ENCODE results near the gene VGLL4.

Gene VGLL4

DNA sequence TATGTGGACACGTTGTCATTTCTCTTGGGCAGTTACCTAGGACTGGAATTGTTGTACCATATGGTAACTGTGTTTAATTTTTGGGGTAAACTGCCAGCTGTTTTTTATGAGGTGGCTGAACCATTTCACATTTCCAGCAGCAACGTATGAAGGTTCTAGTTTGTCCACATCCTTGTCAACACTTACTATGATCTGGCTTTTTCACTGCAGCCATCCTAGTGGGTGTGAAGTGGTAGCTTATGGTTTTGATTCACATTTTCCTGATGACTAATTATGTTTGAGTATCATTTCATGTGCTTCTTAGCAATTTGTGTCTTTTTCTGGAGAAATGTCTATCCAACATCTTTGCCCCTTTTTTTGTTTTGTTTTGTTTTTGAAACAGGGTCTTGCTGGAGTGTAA lies 96.2 kb downstream of the VGLL4 start:
- Histone ChIP-seq H3K9ac (no peak overlapping the region), H3K27me3 (ENCODE audit: insufficient read depth, low read depth) (no peaks in the 10 kb centered on the region), H3K79me2 (ENCODE audit: insufficient read depth, low read depth) (no peaks in the 10 kb centered on the region), H3K4me1 (ENCODE audit: low read depth, poor library complexity, severe bottlenecking) (no peaks in the 10 kb centered on the region), H4K20me1 (ENCODE audit: insufficient read depth) (no peaks in the 10 kb centered on the region), H2AFZ (ENCODE audit: low read depth) (no peak overlapping the region), H3K4me3 (IDR thresholded peaks at IDR 0.05; ENCODE audit: insufficient read depth, low read depth, low read length) (no peak overlapping the region), H3K36me3 (ENCODE audit: insufficient read depth) (no peaks in the 10 kb centered on the region), H3K4me2 (no peak overlapping the region), H3K27ac (no peak overlapping the region)
- TF ChIP-seq, protein P1, sequence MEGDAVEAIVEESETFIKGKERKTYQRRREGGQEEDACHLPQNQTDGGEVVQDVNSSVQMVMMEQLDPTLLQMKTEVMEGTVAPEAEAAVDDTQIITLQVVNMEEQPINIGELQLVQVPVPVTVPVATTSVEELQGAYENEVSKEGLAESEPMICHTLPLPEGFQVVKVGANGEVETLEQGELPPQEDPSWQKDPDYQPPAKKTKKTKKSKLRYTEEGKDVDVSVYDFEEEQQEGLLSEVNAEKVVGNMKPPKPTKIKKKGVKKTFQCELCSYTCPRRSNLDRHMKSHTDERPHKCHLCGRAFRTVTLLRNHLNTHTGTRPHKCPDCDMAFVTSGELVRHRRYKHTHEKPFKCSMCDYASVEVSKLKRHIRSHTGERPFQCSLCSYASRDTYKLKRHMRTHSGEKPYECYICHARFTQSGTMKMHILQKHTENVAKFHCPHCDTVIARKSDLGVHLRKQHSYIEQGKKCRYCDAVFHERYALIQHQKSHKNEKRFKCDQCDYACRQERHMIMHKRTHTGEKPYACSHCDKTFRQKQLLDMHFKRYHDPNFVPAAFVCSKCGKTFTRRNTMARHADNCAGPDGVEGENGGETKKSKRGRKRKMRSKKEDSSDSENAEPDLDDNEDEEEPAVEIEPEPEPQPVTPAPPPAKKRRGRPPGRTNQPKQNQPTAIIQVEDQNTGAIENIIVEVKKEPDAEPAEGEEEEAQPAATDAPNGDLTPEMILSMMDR (conservative IDR thresholded peaks at IDR 0.05; ENCODE audit: low read depth, low read length): no peak

DNA sequence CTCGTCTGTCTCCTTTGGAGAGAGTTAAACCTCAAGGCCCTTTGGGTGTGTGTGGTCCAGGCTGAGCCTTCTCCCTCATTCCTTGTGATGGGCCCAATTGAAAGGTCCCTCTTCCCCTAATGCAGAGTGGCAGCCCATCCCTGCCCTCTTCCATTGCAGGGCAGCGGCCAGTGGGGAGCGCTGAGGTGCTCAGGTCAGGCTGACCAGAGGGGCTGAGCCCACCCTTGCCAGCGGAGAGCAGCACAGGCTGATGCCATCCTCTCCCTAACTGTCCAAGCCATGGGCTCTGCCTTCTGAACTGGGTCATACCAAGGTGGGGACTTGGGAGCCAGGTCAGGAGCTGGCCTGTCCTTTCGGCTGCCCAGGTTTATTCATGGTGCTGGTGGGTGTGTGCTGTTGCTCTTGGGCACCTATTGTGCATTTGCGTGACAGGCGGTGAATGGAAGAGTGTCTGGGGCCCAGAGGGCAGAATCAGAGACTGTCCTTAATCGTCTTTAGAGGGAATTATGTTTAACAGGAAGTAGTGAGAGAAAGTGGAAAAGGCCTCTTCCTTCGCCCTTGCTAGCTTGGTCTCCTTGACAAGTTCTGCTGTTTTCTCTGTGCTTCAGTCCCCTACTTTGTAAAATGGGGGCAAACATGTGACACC lies 96.9 kb downstream of the VGLL4 start:
- no peak overlapping the region for H3K27ac ChIP-seq
- H3K4me1 ChIP-seq (ENCODE audit: low read depth, poor library complexity, severe bottlenecking): no peaks in the 10 kb centered on the region
- no peak overlapping the region for H2AFZ ChIP-seq (ENCODE audit: low read depth)
- TF ChIP-seq, protein P1 (conservative IDR thresholded peaks at IDR 0.05; ENCODE audit: low read depth, low read length): no peak
- H3K4me2 ChIP-seq: no peak overlapping the region
- H3K27me3 ChIP-seq (ENCODE audit: insufficient read depth, low read depth): no peaks in the 10 kb centered on the region
- no peak overlapping the region for H3K9ac ChIP-seq
- no peaks in the 10 kb centered on the region for H3K79me2 ChIP-seq (ENCODE audit: insufficient read depth, low read depth)
- H4K20me1 ChIP-seq (ENCODE audit: insufficient read depth): no peaks in the 10 kb centered on the region
- H3K36me3 ChIP-seq (ENCODE audit: insufficient read depth): no peaks in the 10 kb centered on the region
- H3K4me3 ChIP-seq (IDR thresholded peaks at IDR 0.05; ENCODE audit: insufficient read depth, low read depth, low read length): no peak overlapping the region

DNA sequence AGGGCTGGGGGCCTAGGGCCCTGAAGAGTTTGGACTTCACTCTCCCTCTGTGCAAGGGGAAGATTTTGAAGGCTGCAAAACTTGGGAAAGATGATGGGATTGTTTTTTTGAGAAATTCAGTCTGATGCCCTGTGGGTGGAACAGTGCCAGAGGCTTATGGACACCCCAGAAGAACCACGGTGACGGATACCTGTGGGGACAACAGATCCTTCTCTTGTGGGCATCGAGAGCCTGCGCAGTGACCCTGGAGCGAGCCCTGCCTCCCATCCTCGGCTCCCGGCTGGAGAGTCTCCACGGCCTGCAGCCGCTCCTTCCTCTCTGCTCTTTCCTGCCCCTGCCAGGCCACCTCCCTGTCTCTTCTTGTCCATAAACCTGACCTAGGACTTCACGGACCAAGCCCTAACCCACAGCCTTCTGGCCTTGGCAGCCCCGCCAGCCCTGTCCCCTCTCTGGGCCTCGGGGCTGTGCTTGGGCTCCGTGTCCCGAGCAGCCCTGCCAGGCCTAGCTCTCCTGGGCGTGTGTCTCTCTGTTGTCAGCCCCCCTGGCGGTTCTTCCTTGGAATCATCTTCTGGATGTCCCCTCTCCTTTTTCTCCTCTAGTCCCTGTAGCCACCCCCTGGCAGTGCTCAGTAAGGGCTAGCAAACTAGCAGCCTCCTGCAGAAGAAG lies 98.4 kb downstream of the VGLL4 start:
- Histone ChIP-seq H3K4me1 (ENCODE audit: low read depth, poor library complexity, severe bottlenecking) (no peaks in the 10 kb centered on the region), H3K27ac (no peak overlapping the region), H3K27me3 (ENCODE audit: insufficient read depth, low read depth) (no peaks in the 10 kb centered on the region), H3K36me3 (ENCODE audit: insufficient read depth) (no peaks in the 10 kb centered on the region), H2AFZ (ENCODE audit: low read depth) (no peak overlapping the region), H3K9ac (no peak overlapping the region), H3K79me2 (ENCODE audit: insufficient read depth, low read depth) (no peaks in the 10 kb centered on the region), H3K4me2 (no peak overlapping the region), H3K4me3 (IDR thresholded peaks at IDR 0.05; ENCODE audit: insufficient read depth, low read depth, low read length) (no peak overlapping the region), H4K20me1 (ENCODE audit: insufficient read depth) (no peaks in the 10 kb centered on the region)
- TF ChIP-seq, protein P1 (conservative IDR thresholded peaks at IDR 0.05; ENCODE audit: low read depth, low read length): no peak

DNA sequence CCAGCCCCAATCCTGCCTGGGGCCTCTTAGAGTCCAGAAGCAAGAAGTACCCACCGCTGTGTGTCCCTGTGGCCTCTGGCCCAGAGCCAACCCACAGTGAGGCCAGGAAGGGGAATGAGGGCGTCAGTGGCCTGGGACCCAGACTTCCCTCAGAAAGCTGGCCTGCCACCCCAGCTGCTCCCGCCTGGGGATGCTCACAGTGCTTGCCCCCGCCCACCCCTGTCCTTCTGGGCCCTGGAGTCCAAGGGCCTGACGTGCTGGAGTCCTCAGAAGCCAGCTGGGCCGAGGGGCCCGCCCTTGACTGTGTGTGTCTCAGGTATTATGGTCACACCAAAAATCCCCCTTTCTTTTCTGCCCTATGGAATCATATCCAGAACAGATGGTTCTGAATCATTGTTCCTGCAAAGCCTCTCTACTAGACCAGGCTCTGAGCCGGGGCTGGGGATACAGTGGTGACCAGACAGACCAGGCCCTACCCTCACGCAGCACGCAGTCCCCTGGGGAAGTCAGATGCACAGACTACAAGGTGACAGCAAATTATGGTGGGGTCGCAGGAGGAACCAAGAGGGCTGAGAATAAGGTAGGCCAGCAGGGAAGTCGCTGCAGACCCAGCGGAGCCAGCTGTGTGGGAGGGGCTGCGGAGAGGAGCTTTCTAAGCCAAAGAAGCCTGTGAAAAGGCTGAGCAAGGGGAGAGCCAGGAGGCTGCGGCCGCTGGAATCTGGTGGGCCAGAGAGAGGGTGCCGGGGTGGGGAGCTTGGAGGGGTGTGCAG lies 99.1 kb downstream of the VGLL4 start:
- H3K79me2 ChIP-seq (ENCODE audit: insufficient read depth, low read depth): no peaks in the 10 kb centered on the region
- no peaks in the 10 kb centered on the region for H3K4me1 ChIP-seq (ENCODE audit: low read depth, poor library complexity, severe bottlenecking)
- no peak overlapping the region for H3K27ac ChIP-seq
- H3K4me2 ChIP-seq: no peak overlapping the region
- no peaks in the 10 kb centered on the region for H3K36me3 ChIP-seq (ENCODE audit: insufficient read depth)
- H3K27me3 ChIP-seq (ENCODE audit: insufficient read depth, low read depth): no peaks in the 10 kb centered on the region
- no peak overlapping the region for H3K4me3 ChIP-seq (IDR thresholded peaks at IDR 0.05; ENCODE audit: insufficient read depth, low read depth, low read length)
- TF ChIP-seq, protein P1 (conservative IDR thresholded peaks at IDR 0.05; ENCODE audit: low read depth, low read length): no peak
- H3K9ac ChIP-seq: no peak overlapping the region
- H2AFZ ChIP-seq (ENCODE audit: low read depth): no peak overlapping the region
- H4K20me1 ChIP-seq (ENCODE audit: insufficient read depth): no peaks in the 10 kb centered on the region

All from KMS-11 (cell line).